ENCODE results near the gene CLIC4.
A peak's percentile ranks its signal among the peaks of the same experiment; 100 is the strongest.
"Not testable (repeated sequence)": the region's sequence is repeated elsewhere in the genome, so short reads cannot be mapped to it uniquely, and the experiment has no call there.

Gene CLIC4

DNA sequence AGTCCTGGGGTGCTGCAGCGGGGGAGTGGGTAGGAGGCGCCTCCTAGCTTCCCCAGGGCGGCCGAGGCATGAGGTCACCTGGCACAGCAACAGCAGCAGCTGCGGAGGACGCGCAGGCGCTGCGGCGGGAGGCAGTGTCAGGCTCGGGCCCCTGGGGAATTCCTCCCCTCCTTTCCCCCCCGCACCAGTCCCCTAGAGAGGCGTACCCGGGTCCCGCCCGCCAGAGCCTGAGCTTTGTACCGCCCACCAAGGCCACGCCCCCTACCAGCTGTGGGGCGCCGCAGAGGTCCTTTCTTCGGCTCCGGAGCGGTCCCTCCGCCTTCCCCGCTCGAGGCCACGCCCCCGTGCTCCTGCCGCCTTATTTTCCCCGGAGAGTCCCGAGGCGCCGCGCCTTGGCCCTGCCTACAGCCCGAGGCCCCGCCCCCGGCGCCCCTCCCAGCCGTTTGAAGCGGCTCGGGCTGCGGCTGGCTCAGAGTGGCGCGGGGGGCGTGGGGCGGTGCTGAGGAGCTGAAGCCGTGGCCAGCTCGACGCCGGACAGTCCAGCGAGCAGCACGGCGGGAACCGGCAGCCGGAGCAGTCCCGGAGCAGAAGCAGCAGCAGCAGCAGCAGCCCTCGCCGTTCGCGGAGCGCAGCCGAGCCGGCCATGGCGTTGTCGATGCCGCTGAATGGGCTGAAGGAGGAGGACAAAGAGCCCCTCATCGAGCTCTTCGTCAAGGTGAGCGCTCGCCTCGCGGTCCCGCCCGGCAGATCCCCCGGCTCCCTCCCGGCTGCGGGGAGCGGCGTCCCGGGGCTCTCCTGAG, at the start of gene CLIC4:
Gene CLIC4, plus strand, starts transcription at position 537 of the 800 bp plus-strand sequence. Its CDS starts 107 bp downstream, at position 644.
- DNase-seq (ENCODE audit: low read depth in 2 of 2), result peak; percentile 99 to 100

DNA sequence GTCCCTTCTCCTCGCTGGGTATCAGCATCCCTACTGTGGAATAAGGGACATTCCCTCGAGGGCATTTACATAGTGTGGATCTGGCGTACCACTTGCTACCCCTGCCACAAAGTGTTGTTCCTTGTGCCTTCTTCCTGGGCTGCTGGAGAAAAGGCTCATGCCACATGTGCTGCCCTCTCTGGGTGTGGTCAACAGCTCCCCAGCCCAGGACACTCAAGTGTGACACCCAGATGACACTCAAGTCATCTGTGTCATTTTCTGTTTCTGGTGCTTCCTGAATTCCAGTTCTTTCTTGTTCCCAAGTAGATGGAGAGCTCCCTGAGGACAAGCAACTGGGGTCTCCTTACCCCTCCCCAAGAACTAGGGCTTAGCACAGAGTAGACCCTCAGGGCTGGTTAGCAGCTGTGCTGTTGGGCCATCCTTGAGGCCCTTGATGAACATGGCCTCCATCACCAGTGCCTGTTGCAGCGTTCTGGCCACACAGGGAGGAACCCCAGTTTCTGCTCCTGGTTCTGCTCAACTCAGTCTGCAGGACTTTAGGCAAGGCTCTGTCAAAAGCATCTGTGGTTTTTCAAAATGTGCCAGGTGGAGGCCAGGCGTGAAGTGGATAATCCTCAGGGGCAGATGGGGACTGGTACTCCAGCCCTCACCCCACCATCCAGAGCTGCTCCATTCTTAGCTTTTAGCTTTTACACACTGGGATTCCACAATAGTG, 49.0 kb upstream of the CLIC4 start:
- no peak for DNase-seq (ENCODE audit: low read depth in 2 of 2)

DNA sequence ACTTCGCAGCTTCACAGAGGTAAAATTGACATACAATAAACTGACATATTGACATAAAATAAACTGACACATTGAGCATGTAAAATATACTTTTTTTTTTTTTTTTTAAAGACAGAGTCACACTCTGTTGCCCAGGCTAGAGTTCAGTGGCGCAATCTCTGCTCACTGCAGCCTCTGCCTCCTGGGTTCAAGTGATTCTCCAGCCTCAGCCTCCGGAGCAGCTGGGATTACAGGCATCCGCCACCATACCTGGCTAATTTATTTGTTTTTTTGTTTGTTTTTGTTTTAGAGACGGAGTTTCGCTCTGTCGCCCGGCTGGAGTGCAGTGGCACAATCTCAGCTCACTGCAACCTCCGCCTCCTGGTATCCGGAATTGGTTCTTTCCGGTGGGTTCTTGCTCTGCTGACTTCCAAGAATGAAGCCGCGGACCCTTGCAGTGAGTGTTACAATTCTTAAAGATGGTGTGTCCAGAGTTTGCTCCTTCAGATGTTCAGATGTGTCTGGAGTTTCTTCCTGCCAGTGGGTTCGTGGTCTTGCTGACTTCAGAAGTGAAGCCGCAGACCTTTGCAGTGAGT, 48.4 kb upstream of the CLIC4 start:
- DNase-seq (ENCODE audit: low read depth in 2 of 2), result no peak

DNA sequence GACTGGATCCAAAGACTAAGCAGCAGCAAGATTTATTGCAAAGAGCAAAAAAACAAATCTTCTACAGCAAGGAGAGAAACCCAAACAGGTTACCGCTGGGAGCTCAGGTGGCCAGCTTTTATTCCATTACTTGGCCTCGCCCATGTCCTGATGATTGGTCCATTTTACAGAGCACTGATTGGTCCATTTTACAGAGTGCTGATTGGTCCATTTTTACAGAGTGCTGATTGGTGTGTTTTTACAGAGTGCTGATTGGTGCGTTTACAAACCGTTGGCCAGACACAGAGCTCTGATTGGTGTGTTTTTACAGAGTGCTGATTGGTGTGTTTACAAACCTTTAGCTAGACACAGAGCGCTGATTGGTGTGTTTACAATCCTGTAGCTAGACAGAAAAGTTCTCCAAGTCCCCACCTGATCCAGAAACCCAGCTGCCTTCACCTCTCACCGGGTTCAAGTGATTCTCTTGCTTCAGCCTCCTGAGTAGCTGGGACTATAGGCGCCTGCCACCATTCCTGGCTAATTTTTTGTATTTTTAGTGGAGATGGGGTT, 47.7 kb upstream of the CLIC4 start:
- not testable (repeated sequence) for DNase-seq (ENCODE audit: low read depth in 2 of 2)

DNA sequence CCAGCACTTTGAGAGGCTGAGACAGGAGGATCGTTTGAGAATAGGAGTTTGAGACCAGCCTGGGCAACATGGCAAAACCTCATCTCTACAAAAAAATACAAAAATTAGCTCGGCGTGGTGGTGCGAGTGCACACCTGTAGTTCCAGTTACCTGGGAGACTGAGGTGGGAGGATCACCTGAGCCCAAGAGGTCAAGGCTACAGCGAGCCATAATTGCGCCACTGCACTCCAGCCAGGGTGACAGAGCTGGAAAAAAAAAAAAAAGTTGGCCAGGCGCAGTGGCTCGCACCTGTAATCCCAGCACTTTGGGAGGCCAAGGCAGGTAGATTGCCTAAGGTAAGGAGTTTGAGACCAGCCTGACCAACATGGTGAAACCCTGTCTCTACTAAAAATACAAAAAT, 46.9 kb upstream of the CLIC4 start:
- not testable (repeated sequence) for DNase-seq (ENCODE audit: low read depth in 2 of 2)

DNA sequence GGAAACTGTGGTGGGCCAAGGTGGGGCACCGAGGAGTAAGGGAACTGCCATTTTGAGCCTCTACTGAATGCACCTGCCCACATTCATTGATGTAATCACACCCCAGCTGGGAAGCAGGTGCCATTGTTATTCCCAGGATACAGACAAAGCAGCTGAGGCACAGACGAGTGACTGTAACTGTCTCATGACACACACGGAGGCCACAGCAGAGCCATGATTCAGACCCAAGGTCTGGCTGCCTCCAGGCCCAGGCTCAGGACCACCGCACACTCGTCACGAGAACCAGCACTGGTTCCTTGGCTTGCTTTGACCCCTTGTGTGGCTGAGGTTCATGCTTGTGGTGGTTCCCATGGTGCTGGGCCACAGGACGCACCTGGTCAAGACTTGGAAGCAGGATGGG, 45.6 kb upstream of the CLIC4 start:
- DNase-seq (ENCODE audit: low read depth in 2 of 2), result no peak

DNA sequence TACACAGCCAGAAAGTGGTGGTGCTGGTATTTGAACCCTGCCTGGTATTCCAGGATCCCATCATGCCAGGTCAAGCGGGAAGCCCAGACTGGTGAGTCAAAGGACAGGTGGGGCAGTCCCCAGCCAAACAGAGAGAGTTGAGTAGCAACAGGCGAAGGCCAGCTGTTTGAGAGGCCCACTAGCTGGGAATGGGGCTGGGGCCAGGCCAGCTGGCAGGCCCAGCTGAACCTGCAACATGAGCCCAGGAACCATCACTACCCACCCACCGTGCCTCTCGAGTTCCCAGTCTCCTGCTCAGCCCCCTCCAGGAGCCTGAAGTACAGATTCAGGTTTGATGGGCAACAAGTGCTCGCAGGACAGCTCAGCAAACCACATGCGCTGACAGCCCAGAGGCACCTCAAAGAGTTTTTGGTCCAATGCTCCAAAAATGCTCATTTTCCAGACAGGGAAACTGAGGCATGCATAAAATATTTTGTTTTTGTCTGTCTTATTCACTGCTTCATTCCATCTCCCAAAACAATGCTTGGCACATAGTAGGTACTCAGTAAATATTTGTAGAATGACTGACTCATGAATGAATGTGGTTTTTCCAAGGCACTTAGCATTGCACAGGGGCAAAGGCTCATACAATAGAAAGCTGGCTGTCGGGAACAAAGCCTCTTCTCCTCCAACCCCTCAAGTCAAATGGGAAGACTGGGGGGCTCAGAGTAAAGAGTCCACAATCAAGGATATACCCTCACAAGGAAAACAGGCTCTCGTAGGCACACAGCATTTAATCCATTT, 42.5 kb upstream of the CLIC4 start:
- no peak for DNase-seq (ENCODE audit: low read depth in 2 of 2)

DNA sequence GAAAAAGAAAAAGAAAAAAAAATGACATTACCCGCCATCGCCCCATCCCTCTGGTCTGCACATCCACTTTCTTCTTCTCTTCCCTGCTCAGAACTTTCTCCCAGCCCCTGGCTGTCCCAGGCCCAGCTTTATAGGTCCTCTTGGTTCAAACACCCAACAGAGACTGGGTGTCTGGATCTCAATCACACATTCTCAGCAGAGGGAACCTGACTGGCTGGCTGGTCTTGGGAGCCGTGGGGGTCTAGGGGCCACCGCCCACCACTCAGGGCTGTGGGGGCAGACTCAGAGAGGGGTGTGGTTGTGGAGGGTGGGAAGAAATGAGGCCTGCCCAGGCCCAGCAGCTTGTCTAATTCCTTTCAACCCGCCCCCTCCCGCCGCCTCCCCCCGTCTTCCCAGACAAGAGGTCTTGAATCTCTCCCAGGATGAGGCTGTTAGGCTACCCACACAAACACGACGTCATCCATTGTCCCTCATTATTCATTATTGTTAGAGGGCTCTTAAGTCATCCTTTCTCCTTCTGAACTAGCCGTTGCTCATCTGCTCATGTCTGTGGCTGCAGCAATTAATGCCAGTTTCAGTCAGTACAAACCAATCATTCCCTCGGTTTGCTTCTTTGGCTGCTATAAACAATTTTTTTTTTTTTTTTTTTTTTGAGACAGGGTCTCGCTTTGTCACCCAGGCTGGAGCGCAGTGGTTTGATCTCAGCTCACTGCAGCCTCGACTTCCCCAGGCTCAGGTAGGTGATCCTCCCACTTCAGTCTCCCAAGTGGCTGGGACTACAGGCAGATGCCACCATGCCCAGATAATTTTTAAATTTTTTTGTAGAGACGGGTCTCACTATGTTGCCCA, 40.6 kb upstream of the CLIC4 start:
- DNase-seq (ENCODE audit: low read depth in 2 of 2), result no peak

DNA sequence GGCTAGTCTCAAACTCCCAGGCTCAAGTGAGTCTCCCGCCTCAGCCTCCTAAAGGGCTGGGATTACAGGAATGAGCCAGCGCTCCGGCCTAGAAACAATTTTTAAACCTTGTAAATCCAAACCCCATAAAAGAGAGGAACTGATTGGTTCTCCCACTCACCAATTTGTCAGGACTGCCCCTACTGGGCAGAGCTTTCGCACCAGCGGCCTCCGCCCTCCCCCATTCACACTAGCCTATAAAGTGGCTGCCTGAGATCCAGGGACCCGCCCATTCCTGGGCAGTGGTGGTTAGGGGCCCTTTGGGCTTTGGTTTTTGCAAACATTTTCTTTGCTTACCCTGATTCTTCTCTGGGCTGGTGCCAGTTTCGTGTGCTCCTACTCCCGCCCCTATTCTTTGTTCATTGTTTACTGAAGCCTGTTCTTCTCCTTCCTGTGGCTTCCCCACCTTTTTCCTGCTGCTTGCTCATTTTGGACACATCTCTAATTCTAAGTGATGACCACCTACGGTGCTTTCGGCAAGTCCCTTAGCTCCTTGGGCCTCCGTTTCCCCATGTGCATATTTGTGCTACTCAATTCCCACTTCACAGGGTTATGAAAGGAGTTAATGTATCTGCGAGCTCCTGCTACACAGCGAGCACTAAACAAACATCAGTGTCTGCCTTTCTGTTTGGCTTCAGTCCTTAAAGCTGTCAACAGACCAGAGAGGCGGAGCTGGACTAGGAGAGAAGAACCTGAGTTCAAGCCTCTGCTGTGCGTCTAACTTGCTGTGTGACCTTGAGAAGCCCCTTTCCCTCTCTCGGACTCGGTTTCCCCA, 39.8 kb upstream of the CLIC4 start:
- no peak for DNase-seq (ENCODE audit: low read depth in 2 of 2)

DNA sequence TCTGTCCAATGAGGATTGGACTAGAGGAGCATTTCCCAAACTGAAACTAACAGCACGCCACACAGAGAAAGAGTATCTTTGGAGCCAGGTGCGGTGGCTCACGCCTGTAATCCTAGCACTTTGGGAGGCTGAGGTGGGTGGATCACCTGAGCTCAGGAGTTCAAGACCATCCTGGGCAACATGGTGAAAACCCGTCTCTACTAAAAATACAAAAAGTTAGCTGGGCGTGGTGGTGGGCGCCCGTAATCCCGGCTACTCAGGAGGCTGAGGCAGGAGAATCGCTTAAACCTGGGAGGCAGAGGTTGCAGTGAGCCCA, 39.2 kb upstream of the CLIC4 start:
- not testable (repeated sequence) for DNase-seq (ENCODE audit: low read depth in 2 of 2)

DNA sequence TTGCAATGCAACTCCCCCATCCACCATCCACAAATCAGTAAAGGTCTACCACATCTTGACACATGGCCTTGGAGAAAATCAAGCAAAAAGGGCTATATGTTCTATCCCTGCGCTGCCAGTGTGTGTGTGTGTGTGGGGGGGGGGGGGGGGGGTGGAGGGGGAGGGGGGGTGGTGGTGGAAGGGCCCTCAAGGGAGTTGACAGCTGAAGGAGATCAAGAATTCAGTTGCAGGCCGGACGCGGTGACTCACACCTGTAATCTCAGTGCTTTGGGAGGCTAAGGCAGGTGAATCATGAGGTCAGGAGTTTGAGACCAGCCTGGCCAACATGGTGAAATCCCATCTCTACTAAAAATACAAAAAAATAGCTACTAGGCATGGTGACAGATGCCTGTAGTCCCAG, 37.6 kb upstream of the CLIC4 start:
- no peak for DNase-seq (ENCODE audit: low read depth in 2 of 2)

DNA sequence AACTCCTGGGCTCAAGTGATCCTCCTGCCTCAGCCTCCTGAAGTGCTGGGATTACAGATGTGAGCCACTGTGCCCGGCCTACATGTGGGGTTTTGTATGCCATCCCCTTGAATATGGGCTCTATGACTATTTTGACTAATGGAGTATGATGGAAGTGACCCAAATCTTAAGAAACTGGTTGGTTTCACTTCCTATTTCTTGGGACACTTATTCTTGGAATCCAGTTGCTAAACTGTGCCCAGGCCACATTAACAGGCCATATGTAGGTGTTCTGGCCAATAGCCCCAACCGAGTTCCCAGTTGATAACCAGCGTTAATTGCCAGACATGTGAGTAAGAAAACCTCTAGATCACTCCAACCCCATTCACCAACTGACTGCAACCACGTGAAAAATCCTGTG, 36.3 kb upstream of the CLIC4 start:
- no peak for DNase-seq (ENCODE audit: low read depth in 2 of 2)

DNA sequence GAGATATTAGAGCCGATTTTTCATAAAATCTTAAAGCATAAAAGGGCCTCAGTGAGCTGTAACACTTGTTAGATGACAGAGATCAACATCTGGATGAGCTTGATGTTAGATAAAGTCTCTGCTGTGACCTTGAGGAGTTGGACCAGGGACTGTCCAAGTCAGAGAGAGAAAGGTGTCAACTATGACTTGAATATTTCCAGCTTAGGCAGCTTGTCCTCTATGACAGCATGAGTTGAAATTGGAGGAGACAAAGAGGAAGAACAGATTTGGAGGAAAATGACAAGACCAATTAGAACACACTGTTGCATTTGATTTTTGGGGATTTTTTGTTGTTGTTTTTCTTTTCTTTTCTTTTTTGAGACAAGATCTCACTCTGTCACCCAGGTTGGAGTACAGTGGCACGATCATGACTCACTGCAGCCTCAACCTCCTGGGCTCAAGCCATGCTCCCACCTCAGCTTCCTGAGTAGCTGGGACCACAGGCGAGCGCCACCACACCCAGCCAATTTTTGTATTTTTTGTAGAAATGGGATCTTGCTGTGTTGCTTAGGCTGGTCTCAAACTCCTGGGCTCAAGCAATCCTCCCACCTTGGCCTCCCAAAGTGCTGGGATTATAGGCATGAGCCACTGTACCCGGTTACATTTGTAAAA, 35.3 kb upstream of the CLIC4 start:
- no peak for DNase-seq (ENCODE audit: low read depth in 2 of 2)

DNA sequence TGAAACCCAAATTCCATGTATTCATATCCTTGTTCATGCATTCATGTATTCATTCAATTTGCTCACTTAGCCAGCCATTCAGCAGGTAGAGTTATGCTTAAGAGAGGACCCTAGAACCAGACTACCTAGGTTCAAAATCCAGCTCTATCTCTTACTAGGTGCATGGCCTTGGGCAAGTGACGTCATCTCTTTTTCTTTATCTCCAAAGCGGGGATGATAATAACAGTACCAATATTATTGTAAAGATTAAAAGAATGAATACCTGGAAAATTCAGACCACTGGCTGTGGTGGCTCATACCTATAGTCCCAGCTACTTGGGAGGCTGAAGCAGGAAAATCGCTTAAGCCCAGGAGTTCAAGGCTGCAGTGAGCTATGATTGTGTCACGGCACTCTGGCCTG, 33.9 kb upstream of the CLIC4 start:
- DNase-seq (ENCODE audit: low read depth in 2 of 2), result no peak

DNA sequence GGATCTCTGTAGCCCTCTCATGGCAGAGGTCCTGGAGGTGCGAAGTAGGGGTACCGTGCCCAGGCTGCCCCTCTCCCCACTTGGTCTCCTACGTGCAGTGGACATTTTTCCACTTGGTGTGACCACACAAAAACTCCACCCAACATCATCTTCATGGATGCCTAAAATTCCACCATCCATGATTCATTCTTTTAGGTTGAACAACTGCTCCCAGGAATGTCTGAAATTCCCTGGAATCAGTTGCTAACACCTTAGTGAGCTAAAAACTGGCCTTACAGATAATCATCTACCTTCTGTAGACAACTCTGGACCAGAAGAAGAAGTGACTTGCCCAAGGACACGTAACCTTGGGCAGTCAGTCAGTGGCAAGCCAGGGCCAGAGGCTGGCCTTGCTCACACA, 32.1 kb upstream of the CLIC4 start:
- no peak for DNase-seq (ENCODE audit: low read depth in 2 of 2)

DNA sequence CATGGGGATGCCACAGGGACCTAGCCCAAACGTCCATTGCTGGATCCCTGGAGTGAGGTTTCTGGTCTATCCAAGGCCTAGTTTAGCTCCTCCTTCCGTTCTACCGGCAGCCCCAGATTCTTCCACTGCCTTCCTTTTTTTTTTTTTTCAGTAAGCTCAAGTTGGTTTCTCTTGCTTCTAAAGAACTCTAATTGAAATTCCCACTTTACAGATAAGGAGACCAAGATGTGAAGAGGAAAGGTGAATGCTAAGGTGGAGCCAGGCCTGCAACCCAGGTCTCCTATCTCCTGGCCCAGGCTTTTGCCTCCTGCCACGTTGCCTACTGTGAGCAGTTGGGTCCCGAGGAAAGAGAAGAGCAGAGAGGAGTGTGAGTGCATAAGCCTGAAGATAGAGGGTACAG, 31.5 kb upstream of the CLIC4 start:
- no peak for DNase-seq (ENCODE audit: low read depth in 2 of 2)

DNA sequence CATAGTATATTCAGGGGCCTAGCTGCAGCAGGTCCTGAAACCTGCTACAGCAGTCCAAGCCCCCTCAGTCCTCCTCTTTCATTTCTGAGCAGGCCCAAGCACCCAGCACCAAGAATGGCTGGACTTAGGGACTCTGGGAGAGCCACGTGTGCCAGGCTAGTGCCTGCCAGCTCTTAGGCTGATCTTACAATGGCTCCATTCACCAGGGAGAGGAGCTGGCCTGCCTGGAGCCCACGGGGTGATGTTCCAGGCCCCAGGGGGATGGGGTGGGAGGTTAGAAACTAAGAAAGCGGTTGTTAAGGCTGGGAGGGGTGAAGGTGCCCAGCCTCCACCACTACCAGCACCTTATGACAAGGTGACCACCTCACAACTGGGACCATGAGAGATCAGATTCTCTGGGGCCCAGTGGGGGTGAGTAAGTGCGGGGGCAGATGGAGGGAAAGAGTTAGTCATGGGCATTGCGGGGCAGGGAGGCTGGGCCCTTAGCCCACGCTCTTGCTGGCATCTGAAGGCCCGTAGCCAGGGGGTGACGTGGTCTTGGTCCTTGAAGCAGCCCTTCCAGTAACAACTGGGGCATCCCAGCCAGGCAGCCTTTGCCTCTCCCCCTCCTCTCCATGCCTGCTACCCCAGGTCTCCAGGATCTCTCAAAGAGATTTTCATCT, 30.3 kb upstream of the CLIC4 start:
- DNase-seq (ENCODE audit: low read depth in 2 of 2), result peak in 1 of 2 donors; percentile 3

DNA sequence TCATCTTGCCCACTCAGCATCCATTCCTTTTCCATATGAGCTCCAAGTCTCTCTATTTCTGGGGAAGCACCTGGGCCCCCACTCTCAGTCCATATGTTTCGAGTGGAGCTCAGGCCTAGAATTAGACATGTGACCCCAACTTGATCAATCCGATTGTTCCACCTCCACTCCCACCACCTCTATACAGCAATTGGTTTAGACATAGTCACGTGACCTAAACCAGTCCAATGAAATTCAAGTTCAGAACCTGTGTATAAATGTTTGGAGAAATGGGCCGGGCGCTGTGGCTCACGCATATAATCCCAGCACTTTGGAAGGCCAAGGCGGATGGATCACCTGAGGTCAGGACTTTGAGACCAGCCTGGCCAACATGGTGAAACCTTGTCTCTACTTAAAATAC, 29.6 kb upstream of the CLIC4 start:
- no peak for DNase-seq (ENCODE audit: low read depth in 2 of 2)
